ENCODE results near the gene STRA6.

DNA sequence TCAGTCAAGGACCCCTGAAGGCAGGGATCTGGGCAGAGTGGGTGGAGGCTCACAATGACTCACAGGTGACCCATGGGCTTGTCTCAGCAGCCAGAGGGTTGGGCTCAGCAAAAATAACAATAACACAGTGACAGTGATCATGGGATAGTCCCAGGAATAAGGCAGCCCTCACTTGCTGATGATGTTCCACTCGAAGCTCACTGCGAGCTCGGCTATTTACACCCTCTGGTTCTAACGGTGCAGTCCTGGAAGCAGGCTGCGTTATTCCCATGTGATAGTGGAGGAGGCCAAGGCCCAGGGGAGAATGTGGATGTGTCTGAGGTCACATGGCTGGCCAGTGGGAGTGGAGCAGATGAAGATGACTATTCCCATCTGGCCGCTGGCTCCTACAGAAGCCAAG is 49.7 kb upstream of the STRA6 start:
- TF ChIP-seq POLR2A (IDR thresholded peaks at IDR 0.05) (no peak), POLR2AphosphoS5 (IDR thresholded peaks at IDR 0.05) (no peak)
- TF ChIP-seq, protein P1, sequence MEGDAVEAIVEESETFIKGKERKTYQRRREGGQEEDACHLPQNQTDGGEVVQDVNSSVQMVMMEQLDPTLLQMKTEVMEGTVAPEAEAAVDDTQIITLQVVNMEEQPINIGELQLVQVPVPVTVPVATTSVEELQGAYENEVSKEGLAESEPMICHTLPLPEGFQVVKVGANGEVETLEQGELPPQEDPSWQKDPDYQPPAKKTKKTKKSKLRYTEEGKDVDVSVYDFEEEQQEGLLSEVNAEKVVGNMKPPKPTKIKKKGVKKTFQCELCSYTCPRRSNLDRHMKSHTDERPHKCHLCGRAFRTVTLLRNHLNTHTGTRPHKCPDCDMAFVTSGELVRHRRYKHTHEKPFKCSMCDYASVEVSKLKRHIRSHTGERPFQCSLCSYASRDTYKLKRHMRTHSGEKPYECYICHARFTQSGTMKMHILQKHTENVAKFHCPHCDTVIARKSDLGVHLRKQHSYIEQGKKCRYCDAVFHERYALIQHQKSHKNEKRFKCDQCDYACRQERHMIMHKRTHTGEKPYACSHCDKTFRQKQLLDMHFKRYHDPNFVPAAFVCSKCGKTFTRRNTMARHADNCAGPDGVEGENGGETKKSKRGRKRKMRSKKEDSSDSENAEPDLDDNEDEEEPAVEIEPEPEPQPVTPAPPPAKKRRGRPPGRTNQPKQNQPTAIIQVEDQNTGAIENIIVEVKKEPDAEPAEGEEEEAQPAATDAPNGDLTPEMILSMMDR (IDR thresholded peaks at IDR 0.05 in 8 of 11, conservative IDR thresholded peaks at IDR 0.05 in 3 of 11): no peak

Data from spleen (tissue), 7 donors.